Kidney (tissue), 14 donors: ENCODE results near the gene NOTCH1. TPM values are rescaled to one million over a fixed set of nuclear protein-coding genes. Genes with fewer than 3 reads are reported as not detected.

Source experiments
- DNase-seq, 5 donors: peaks; one replicate each; pipeline ENCODE4 v3.0.0-alpha.2; 2013 to 2020
- FAIRE-seq: peaks from 2 replicates; lab custom pipeline; 2012; peaks lifted over from hg19 to GRCh38; lab: Jason Lieb, UNC
- H3K27ac ChIP-seq, 2 donors: one replicate each; pipeline ENCODE4 v1.7.0; 2013; ENCODE audit warnings: low read depth in 2 of 2, low read length in 2 of 2, inconsistent platforms in 1 of 2
- H3K27me3 ChIP-seq: one replicate; pipeline ENCODE4 v1.7.1; 2013; ENCODE audit warnings: low read length, inconsistent platforms; ENCODE audit not compliant: control insufficient read depth, insufficient read depth
- H3K36me3 ChIP-seq, 3 donors: one replicate each; pipeline versions ENCODE4 v1.7.0 to v1.7.1; 2013; ENCODE audit warnings: low read length in 3 of 3, control low read depth in 1 of 3, inconsistent platforms in 1 of 3; ENCODE audit not compliant: insufficient read depth in 3 of 3, control insufficient read depth in 2 of 3
- H3K4me1 ChIP-seq, 3 donors: one replicate each; pipeline versions ENCODE4 v1.7.0 to v1.7.1; 2013; ENCODE audit warnings: low read length in 3 of 3, inconsistent platforms in 1 of 3, low read depth in 1 of 3; ENCODE audit not compliant: control insufficient read depth in 2 of 3, insufficient read depth in 2 of 3
- H3K4me3 ChIP-seq, 3 donors: one replicate each; pipeline versions ENCODE4 v1.7.0 to v1.8.1; 2013; ENCODE audit warnings: low read length in 3 of 3, control low read depth in 1 of 3, inconsistent platforms in 1 of 3
- H3K9ac ChIP-seq, 3 donors: one replicate each; pipeline versions ENCODE4 v1.7.0 to v1.7.1; 2013; ENCODE audit warnings: low read length in 3 of 3, control low read depth in 1 of 3, inconsistent platforms in 1 of 3
- H3K9me3 ChIP-seq, 3 donors: one replicate each; pipeline versions ENCODE4 v1.7.0 to v1.7.1; 2013; ENCODE audit warnings: low read length in 3 of 3, control low read depth in 1 of 3, inconsistent platforms in 1 of 3; ENCODE audit not compliant: control insufficient read depth in 2 of 3, insufficient read depth in 1 of 3
- CTCF ChIP-seq: IDR thresholded peaks from 3 replicates; pipeline ENCODE4 v1.5.1; 2012; ENCODE audit warnings: mild to moderate bottlenecking, moderate library complexity, borderline replicate concordance; ENCODE audit not compliant: insufficient read depth; ENCODE audit errors: extremely low read depth
- intact Hi-C: fragments of 100-400 bp; cut with DNase I; formaldehyde crosslinking; loops from one replicate; pipeline ENCODE4 v1.11.1; 2022
- polyA plus RNA-seq: library from polyadenylated mRNA; stranded (reverse); fragments of 350-450 nt; fragmentation: Illumina TruSeq; extraction: RNeasy Lipid Tissue Mini Kit (QIAGEN cat#74804); gene quantifications from one replicate; pipeline ENCODE4 v1.2.3, GENCODE V29; 2014; ENCODE audit warnings: low read depth, low replicate concordance; ENCODE audit not compliant: insufficient read depth
- total RNA-seq: library from RNA; stranded (reverse); fragmentation: NEBNext Ultra II Directional; extraction: Animal tissue kit (Norgen Biotek cat#: 25700); gene quantifications from one replicate; pipeline ENCODE4 v1.2.1, GENCODE V29; 2021
- donor health status: control.
- donor health status: control.
- donor health status: control.
- donor health status: control.
- donor health status: control.
- donor health status: DM: yes; HTN: yes; CAD: no.
- donor health status: Normal renal cell carcinoma (clear cell type).

NOTCH1 gene
- total and polyA plus RNA-seq, 2 donors from 2014 or later = 6.5 to 77.2 TPM

- TF ChIP-seq CTCF = no peak
- Histone ChIP-seq H3K4me1 (peaks cover 0 to 16% (median 0%) of the 10 kb centered on the region in 3 donors), H3K27me3 (no peaks in the 10 kb centered on the region), H3K36me3 (peaks cover 0 to 46% (median 12%) of the 10 kb centered on the region in 3 donors), H3K9ac (no peak overlapping the region), H3K27ac (peak overlapping the region; percentile 76 to 81), H3K9me3 (no peaks in the 10 kb centered on the region), H3K4me3 (no peak overlapping the region)
- DNase-seq (no peak), FAIRE-seq (no peak)
- intact Hi-C loops = no loop called here
These were observed 33.2 kb downstream of the NOTCH1 start for GRCh38 chr9:136512651-136513071.

- no peaks in the 10 kb centered on the region for H3K27me3 ChIP-seq
- intact Hi-C loops = no loop called here
- H3K9ac ChIP-seq = no peak overlapping the region
- H3K4me1 ChIP-seq = peaks cover 0 to 12% (median 0%) of the 10 kb centered on the region in 3 donors
- H3K9me3 ChIP-seq = no peaks in the 10 kb centered on the region
- peaks cover 2 to 49% (median 12%) of the 10 kb centered on the region in 3 donors for H3K36me3 ChIP-seq
- no peak for FAIRE-seq
- peak in 1 of 5 donors; percentile 61 for DNase-seq
- no peak overlapping the region for H3K4me3 ChIP-seq
- no peak for TF ChIP-seq CTCF
- peak overlapping the region; percentile 76 to 81 for H3K27ac ChIP-seq
These were observed 33.9 kb downstream of the NOTCH1 start for GRCh38 chr9:136511670-136512592.

GRCh38 chr9:136511144-136511669 is 34.6 kb downstream of the NOTCH1 start:
- intact Hi-C loops = no loop called here
- peaks cover 2 to 51% (median 15%) of the 10 kb centered on the region in 3 donors for H3K36me3 ChIP-seq

More at GRCh38 chr9:136511144-136511669, 34.6 kb downstream of the NOTCH1 start:
- DNase-seq = no peak
- H3K9me3 ChIP-seq = no peaks in the 10 kb centered on the region
- no peak for TF ChIP-seq CTCF
- no peak for FAIRE-seq
- no peak overlapping the region for H3K9ac ChIP-seq
- H3K4me1 ChIP-seq = peaks cover 0 to 7% (median 0%) of the 10 kb centered on the region in 3 donors
- no peak overlapping the region for H3K4me3 ChIP-seq
- peak overlapping the region; percentile 45 to 67 for H3K27ac ChIP-seq
- no peaks in the 10 kb centered on the region for H3K27me3 ChIP-seq
